HUES64 (cell line): ENCODE measurements around the gene CD244.

Source experiments
- H3K27ac ChIP-seq: 2 replicates; pipeline ENCODE4 v1.7.0; 2013; ENCODE audit warnings: low read depth, low read length, inconsistent platforms
- H3K27me3 ChIP-seq: 2 replicates; pipeline ENCODE4 v1.6.1; 2013; ENCODE audit warnings: mild to moderate bottlenecking, low read length; ENCODE audit not compliant: insufficient read depth
- H3K36me3 ChIP-seq: 2 replicates; pipeline ENCODE4 v1.6.1; 2013; ENCODE audit warnings: mild to moderate bottlenecking, low read length; ENCODE audit not compliant: insufficient read depth
- H3K4me1 ChIP-seq: 2 replicates; pipeline ENCODE4 v1.6.1; 2013; ENCODE audit warnings: mild to moderate bottlenecking, low read length, moderate library complexity; ENCODE audit not compliant: insufficient read depth
- H3K4me3 ChIP-seq: 2 replicates; pipeline ENCODE4 v1.5.1; 2013; ENCODE audit warnings: mild to moderate bottlenecking, low read length, moderate library complexity
- H3K9ac ChIP-seq: 2 replicates; pipeline ENCODE4 v1.6.1; 2013; ENCODE audit warnings: mild to moderate bottlenecking, low read depth, low read length
- H3K9me3 ChIP-seq: 2 replicates; pipeline ENCODE4 v1.6.1; 2013; ENCODE audit warnings: low read depth, low read length; ENCODE audit not compliant: insufficient read depth
- WGBS: fragments of 150-250, 120-280 bp; methylation state at CpG from one replicate; pipeline ENCODE4 v1.1.7; 2013; ENCODE audit warnings: missing lambda C conversion rate; 5-methylcytosine and 5-hydroxymethylcytosine counted together

CD244 gene

GRCh38 chr1:160829766-160830165 lies 32.9 kb downstream of the CD244 start:
- H3K27ac ChIP-seq, result no peak overlapping the region
- no peaks in the 10 kb centered on the region; the same call in 1 of the 2 replicates for H3K4me1 ChIP-seq
- no peaks in the 10 kb centered on the region for H3K9me3 ChIP-seq
- H3K27me3 ChIP-seq, result no peaks in the 10 kb centered on the region
- WGBS, result 96% methylated on average over 1 of the region's 1 CpG
- no peaks in the 10 kb centered on the region for H3K36me3 ChIP-seq
- no peak overlapping the region for H3K4me3 ChIP-seq
- H3K9ac ChIP-seq, result no peak overlapping the region

GRCh38 chr1:160827418-160827817 lies 35.3 kb downstream of the CD244 start:
- Histone ChIP-seq H3K27ac (no peak overlapping the region), H3K9ac (no peak overlapping the region), H3K4me3 (no peak overlapping the region), H3K9me3 (no peaks in the 10 kb centered on the region), H3K36me3 (no peaks in the 10 kb centered on the region), H3K27me3 (no peaks in the 10 kb centered on the region), H3K4me1 (no peaks in the 10 kb centered on the region)
- 90% methylated on average over 2 of the region's 2 CpGs for WGBS

DNA sequence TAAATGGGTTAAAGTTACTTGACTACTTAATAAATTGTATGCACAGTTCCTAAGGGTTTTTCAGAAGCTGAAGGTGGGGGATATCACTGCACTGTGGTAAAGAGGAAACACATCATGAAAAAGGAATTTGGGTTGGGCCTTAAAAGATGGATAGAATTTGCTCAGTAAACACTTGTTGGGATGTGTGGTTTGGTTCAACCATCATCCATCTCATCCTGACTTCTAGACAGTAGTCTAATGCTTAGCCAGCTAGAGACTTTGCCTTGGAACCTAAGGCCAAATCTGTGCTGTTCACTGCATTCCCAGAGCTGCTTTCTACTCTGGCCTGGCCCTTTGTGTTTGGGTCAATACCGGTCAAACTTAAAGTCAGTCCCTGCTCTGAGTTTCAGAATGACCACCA lies 36.1 kb downstream of the CD244 start:
- H3K9me3 ChIP-seq, result no peaks in the 10 kb centered on the region
- H3K9ac ChIP-seq, result no peak overlapping the region
- no peaks in the 10 kb centered on the region for H3K4me1 ChIP-seq
- no peak overlapping the region for H3K4me3 ChIP-seq
- no peaks in the 10 kb centered on the region for H3K36me3 ChIP-seq
- 92% methylated on average over 1 of the region's 1 CpG for WGBS
- no peaks in the 10 kb centered on the region for H3K27me3 ChIP-seq
- no peak overlapping the region for H3K27ac ChIP-seq

DNA sequence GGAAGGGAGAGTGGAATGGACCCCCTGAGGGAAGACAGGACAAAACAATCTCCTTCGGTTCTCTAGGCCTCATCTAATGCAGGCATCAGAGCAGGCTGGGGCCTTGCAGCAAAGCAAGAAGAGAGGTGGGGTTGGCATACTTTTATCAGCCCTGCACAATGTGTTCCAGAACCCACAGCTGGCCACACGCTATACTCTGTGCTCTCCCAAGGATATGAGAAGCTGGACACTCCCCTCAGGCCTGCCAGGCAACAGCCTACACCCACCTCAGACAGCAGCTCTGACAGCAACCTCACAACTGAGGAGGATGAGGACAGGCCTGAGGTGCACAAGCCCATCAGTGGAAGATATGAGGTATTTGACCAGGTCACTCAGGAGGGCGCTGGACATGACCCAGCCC lies 39.4 kb downstream of the CD244 start:
- Histone ChIP-seq H3K9me3 (no peaks in the 10 kb centered on the region), H3K27ac (no peak overlapping the region), H3K9ac (no peak overlapping the region), H3K4me3 (no peak overlapping the region), H3K27me3 (no peaks in the 10 kb centered on the region), H3K4me1 (peaks cover 3% of the 10 kb centered on the region), H3K36me3 (no peaks in the 10 kb centered on the region)
- WGBS, result 91% methylated on average over 3 of the region's 3 CpGs

GRCh38 chr1:160821627-160822026 lies 41.1 kb downstream of the CD244 start:
- H3K27me3 ChIP-seq, result no peaks in the 10 kb centered on the region
- no peaks in the 10 kb centered on the region for H3K9me3 ChIP-seq
- 85% methylated on average over 7 of the region's 8 CpGs for WGBS
- no peak overlapping the region for H3K9ac ChIP-seq
- H3K36me3 ChIP-seq, result no peaks in the 10 kb centered on the region
- H3K4me3 ChIP-seq, result no peak overlapping the region
- H3K4me1 ChIP-seq, result peaks cover 7% of the 10 kb centered on the region
- no peak overlapping the region for H3K27ac ChIP-seq

- H3K4me1 ChIP-seq, result peaks cover 7% of the 10 kb centered on the region
- H3K36me3 ChIP-seq, result no peaks in the 10 kb centered on the region
- no peak overlapping the region for H3K9ac ChIP-seq
- no peak overlapping the region for H3K4me3 ChIP-seq
- H3K27me3 ChIP-seq, result no peaks in the 10 kb centered on the region
- no peaks in the 10 kb centered on the region for H3K9me3 ChIP-seq
- 66% methylated on average over 3 of the region's 3 CpGs for WGBS
- no peak overlapping the region for H3K27ac ChIP-seq
Measured at GRCh38 chr1:160819186-160819585, 43.5 kb downstream of the CD244 start.

- no peaks in the 10 kb centered on the region for H3K27me3 ChIP-seq
- no peak overlapping the region for H3K4me3 ChIP-seq
- WGBS, result 86% methylated on average over 6 of the region's 9 CpGs
- peaks cover 7% of the 10 kb centered on the region for H3K4me1 ChIP-seq
- no peaks in the 10 kb centered on the region for H3K9me3 ChIP-seq
- H3K27ac ChIP-seq, result no peak overlapping the region
- H3K36me3 ChIP-seq, result no peaks in the 10 kb centered on the region
- H3K9ac ChIP-seq, result no peak overlapping the region
Measured at GRCh38 chr1:160818207-160818937, 44.3 kb downstream of the CD244 start.

DNA sequence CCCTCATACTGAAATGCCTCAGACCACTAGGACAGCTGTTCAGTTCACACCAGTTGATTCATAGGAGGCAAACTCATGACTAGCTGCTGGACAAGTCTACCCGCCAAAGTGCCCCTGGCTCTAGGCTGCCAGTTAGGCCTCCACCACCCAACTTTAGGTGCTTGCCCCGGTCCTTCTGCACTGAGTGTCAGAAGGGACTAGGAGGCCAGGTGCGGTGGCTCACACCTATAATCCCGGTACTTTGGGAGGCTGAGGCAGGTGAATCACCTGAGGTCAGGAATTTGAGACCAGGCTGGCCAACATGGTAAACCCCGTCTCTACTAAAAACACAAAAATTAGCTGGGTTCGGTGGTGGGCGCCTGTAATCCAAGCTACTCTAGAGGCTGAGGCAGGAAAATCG lies 47.8 kb downstream of the CD244 start:
- Histone ChIP-seq H3K27ac (no peak overlapping the region), H3K4me1 (peaks cover 16% of the 10 kb centered on the region), H3K9ac (no peak overlapping the region), H3K4me3 (no peak overlapping the region), H3K36me3 (no peaks in the 10 kb centered on the region), H3K27me3 (no peaks in the 10 kb centered on the region), H3K9me3 (no peaks in the 10 kb centered on the region)
- WGBS, result 97% methylated on average over 8 of the region's 8 CpGs

DNA sequence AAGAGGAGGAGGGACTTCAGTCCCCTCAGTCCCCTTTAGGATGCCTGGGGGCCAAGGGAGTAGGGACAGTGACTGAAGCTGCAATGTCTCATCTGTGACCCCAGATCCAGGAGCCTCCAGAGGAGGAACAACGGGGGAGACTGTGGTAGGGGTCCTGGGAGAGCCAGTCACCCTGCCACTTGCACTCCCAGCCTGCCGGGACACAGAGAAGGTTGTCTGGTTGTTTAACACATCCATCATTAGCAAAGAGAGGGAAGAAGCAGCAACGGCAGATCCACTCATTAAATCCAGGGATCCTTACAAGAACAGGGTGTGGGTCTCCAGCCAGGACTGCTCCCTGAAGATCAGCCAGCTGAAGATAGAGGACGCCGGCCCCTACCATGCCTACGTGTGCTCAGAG lies 48.4 kb downstream of the CD244 start:
- Histone ChIP-seq H3K27me3 (no peaks in the 10 kb centered on the region), H3K36me3 (no peaks in the 10 kb centered on the region), H3K9me3 (no peaks in the 10 kb centered on the region), H3K4me1 (peaks cover 18% of the 10 kb centered on the region), H3K9ac (no peak overlapping the region), H3K4me3 (no peak overlapping the region), H3K27ac (no peak overlapping the region)
- WGBS, result 91% methylated on average over 6 of the region's 6 CpGs

DNA sequence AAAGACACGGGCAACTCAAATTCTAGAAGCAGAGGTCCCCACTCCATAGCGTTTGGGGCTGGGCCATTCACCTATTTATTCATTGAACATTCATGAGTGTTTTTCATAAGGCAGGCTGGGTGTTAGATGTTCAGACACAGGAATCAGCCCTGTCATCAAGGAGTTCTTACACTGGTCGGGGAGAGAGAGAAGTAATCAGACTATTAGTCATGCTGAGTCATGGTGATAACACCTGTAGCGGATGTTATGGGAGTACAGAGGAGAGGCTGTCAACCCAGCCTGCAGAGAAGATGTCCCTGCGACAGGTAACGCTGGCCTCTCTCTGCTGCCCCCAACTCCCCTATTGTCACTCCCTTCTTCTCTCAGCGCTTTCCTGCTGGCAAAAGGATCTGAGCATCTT lies 49.5 kb downstream of the CD244 start:
- H3K27me3 ChIP-seq, result no peaks in the 10 kb centered on the region
- H3K36me3 ChIP-seq, result no peaks in the 10 kb centered on the region
- H3K27ac ChIP-seq, result no peak overlapping the region
- H3K4me3 ChIP-seq, result no peak overlapping the region
- no peak overlapping the region for H3K9ac ChIP-seq
- H3K4me1 ChIP-seq, result peaks cover 14% of the 10 kb centered on the region
- 93% methylated on average over 7 of the region's 7 CpGs for WGBS
- H3K9me3 ChIP-seq, result no peaks in the 10 kb centered on the region

- whole genome bisulfite sequencing, result 94% methylated on average over 2 of the region's 2 CpGs
- Histone ChIP-seq H3K4me1 (peaks cover 12% of the 10 kb centered on the region), H3K9ac (no peak overlapping the region), H3K36me3 (no peaks in the 10 kb centered on the region), H3K27me3 (no peaks in the 10 kb centered on the region), H3K9me3 (0 out of 2 replicates have a peak, but pooled peaks cover 3% of the 10 kb centered on the region), H3K27ac (peak overlapping the region; percentile 29; the same call in 1 of the 2 replicates), H3K4me3 (no peak overlapping the region)
Measured at GRCh38 chr1:160811147-160811546, 51.5 kb downstream of the CD244 start.

GRCh38 chr1:160810486-160810885 lies 52.2 kb downstream of the CD244 start:
- no peaks in the 10 kb centered on the region for H3K27me3 ChIP-seq
- no CpG with 5 or more reads among the region's 1 CpG for WGBS
- H3K27ac ChIP-seq, result peak overlapping the region; percentile 34; the same call in 1 of the 2 replicates
- H3K4me1 ChIP-seq, result peaks cover 12% of the 10 kb centered on the region
- no peaks in the 10 kb centered on the region for H3K36me3 ChIP-seq
- no peak overlapping the region for H3K4me3 ChIP-seq
- no peak overlapping the region for H3K9ac ChIP-seq
- H3K9me3 ChIP-seq, result 0 out of 2 replicates have a peak, but pooled peaks cover 3% of the 10 kb centered on the region
